HG03571 (cell line): ENCODE results near the gene GNA15.
A peak's percentile ranks its signal among the peaks of the same experiment; 100 is the strongest.
"Not testable (repeated sequence)": the region's sequence is repeated elsewhere in the genome, so short reads cannot be mapped to it uniquely, and the experiment has no call there.

Experiments used
- ATAC-seq: cut with Tn5 transposase; IDR thresholded peaks from one replicate; pipeline ENCODE4 v1.9.1; 2021; ENCODE audit not compliant: unreplicated experiment

The GNA15 gene

DNA sequence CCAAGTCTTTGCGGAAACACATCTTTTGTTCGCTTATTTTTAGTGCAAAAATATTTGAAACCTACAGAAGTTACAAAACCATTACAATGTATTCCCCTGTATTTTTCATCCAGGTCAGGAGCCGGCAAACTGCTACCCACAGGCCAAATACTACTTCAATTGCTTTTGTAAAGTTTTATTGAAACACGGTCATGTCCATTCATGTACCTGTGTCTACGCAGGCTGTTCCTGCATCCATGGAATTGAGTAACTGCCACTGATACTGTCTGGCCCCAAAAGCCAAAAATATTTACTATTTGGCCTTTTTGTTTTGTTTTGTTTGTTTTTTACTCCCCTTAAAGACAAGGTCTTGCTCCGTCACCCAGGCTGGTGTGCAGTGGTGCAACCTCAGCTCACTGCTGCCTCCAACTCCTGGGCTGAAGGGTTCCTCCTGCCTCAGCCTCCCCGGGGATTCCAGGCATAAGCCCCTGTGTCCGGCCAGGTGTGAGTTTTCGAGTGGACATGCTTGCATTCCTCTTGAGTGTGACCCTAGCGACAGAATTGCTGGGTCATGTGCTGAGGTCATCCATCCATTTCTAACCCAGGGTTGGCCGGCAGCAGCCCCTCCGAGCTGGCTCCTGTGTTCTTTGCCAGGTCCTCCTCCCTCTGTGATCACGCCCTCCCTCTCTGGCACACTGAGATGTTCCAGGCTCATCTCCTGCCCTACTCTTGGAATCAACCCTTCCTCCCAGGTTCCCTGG, 31.9 kb downstream of the GNA15 start:
- ATAC-seq = no peak

DNA sequence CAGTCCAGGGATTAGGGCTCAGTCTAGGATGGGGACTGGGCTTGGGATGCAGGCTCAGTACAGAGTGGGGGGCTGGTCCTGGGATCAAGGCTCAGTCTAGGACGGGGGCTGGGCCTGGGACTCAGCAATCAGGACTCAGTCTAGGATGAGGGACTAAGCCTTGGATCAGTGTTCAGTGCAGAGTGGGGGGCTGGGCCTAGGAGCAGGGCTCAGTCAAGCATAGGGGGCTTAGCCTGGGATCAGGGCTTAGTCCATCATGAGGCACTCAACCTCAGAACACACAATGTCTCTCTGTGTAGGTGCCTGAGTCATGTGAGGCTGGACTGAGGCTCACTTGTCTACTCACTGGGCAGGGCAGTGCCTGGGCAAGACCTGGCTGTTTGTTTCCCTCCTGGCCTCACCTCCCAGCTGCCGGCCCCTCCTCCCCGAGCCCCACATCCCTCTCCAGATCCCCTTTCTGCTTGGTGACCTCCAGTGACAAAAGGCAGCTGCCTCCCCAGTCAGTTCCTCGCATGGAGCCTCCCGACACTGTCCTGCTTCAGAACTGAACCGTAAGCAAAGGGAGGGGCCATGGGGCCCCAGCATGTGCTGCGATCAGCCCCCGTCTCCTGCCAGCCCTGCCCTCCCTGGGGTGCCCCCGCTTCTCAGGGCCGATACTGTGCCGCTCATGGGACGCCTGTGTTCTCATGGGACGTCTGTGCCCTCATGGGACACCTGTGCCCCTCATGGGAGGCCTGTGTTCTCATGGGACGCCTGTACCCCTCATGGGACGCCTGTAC, 36.2 kb downstream of the GNA15 start:
- ATAC-seq = no peak

DNA sequence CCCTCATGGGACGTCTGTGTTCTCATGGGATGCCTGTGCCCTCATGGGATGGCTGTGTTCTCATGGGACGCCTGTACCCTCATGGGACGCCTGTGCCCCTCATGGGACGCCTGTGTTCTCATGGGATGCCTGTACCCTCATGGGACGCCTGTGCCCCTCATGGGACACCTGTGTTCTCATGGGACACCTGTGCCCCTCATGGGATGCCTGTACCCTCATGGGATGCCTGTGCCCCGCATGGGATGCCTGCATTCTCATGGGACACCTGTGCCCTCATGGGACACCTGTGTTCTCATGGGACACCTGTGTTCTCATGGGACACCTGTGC, 36.8 kb downstream of the GNA15 start:
- ATAC-seq = not testable (repeated sequence)

DNA sequence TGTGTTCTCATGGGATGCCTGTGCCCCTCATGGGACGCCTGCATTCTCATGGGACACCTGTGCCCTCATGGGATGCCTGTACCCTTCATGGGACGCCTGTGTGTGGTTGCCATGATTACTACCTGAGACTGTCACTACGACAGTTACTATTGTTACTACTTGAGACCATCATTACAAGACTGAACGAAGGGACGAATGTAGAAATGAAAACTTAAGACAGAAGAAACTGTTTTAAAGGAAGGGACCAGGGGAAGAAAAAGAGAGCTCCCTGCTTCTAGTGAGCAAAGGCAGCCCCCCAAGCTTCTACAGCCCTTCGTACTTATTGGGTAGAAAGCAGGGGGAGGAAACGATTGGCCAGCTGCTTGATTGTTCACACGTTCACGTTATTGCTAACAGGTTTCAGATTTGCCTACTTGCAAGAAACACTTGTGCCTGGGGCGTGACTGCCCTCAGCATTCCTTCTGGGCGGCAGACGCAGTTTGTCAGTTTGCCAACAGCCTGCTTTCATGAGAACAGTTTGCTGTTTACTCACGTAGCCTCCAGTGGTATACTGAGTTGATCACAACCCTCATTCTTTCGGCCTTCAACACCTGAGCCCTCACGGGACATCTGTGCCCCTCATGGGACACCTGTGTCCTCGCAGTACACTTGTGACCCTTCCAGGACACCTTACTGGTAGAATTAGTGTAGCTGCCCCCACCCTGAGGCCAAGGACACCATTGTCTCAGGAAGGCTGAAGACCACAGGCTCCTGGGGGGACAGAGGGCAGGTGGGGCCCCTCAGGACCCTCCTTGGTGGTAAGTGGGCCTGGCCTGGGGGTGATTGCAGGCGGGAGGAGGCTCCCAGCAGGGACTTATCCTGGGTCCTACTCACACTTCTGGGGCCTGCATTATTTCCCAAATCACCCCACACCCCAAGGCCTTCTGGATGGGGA, 40.2 kb downstream of the GNA15 start:
- ATAC-seq = no peak

DNA sequence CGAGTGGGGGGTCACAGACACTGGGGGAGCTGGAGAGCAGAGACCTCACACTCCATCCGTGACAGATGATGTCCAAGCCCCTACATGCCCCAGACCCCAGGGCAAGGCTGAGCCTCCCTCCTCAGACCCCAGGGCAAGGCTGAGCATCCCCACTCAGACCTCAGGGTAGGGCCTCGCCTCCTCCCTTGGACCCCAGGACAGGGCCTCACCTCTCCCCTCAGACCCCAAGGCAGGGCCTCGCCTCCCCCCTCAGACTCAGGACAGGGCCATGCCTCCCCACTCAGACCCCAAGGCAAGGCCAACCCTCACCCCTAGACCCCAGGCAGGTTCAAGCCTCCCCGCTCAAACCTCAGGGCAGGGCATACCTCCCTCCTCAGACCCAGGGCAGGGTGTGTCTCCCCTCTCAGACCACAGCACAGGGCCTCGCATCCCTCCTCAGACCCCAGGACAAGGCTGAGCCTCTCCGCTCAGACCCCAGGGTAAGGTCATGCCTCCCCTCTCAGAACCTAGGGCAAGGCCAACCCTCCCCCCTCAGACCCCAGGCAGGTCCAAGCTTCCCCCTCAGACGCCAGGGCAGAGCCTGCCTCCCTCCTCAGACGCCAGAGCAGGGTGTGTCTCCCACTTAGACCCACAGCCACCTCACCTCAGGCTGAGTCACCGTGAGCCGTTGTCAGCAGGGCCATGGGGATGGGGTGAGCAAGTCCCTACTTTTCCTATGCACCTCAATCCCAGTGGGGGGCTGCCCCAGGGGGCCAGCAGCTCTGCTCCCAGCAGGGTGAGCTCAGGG, 41.1 kb downstream of the GNA15 start:
- no peak for ATAC-seq

DNA sequence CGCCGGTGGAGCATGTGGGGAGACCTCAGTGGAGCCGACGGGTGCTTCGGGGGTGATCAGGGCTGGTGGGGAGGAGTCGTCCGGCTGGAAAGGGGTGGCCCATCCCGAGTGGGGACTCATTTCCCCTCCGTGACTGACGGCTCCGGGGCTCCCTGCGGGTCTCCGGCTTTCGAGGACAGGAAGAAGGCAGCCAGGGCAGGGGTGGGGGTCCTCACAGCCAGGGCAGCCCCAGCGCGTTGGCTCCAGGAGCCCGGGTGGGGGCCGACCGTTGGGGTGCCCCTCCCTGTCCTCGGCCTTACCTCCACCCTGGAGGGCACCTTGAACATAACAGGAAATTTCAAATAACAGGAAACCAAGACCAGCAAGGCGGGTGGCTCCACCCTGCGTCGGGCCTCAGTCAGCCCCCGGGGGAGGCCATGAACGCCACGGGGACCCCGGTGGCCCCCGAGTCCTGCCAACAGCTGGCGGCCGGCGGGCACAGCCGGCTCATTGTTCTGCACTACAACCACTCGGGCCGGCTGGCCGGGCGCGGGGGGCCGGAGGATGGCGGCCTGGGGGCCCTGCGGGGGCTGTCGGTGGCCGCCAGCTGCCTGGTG, 42.6 kb downstream of the GNA15 start, which contains the start of gene S1PR4:
Gene S1PR4, plus strand, starts transcription at position 393 of the 596 bp plus-strand sequence. Its CDS starts 24 bp downstream, at position 417.
- peak; percentile 37 for ATAC-seq

DNA sequence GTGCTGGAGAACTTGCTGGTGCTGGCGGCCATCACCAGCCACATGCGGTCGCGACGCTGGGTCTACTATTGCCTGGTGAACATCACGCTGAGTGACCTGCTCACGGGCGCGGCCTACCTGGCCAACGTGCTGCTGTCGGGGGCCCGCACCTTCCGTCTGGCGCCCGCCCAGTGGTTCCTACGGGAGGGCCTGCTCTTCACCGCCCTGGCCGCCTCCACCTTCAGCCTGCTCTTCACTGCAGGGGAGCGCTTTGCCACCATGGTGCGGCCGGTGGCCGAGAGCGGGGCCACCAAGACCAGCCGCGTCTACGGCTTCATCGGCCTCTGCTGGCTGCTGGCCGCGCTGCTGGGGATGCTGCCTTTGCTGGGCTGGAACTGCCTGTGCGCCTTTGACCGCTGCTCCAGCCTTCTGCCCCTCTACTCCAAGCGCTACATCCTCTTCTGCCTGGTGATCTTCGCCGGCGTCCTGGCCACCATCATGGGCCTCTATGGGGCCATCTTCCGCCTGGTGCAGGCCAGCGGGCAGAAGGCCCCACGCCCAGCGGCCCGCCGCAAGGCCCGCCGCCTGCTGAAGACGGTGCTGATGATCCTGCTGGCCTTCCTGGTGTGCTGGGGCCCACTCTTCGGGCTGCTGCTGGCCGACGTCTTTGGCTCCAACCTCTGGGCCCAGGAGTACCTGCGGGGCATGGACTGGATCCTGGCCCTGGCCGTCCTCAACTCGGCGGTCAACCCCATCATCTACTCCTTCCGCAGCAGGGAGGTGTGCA, 43.3 kb downstream of the GNA15 start:
- ATAC-seq = no peak

DNA sequence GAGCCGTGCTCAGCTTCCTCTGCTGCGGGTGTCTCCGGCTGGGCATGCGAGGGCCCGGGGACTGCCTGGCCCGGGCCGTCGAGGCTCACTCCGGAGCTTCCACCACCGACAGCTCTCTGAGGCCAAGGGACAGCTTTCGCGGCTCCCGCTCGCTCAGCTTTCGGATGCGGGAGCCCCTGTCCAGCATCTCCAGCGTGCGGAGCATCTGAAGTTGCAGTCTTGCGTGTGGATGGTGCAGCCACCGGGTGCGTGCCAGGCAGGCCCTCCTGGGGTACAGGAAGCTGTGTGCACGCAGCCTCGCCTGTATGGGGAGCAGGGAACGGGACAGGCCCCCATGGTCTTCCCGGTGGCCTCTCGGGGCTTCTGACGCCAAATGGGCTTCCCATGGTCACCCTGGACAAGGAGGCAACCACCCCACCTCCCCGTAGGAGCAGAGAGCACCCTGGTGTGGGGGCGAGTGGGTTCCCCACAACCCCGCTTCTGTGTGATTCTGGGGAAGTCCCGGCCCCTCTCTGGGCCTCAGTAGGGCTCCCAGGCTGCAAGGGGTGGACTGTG, 44.0 kb downstream of the GNA15 start:
- no peak for ATAC-seq

DNA sequence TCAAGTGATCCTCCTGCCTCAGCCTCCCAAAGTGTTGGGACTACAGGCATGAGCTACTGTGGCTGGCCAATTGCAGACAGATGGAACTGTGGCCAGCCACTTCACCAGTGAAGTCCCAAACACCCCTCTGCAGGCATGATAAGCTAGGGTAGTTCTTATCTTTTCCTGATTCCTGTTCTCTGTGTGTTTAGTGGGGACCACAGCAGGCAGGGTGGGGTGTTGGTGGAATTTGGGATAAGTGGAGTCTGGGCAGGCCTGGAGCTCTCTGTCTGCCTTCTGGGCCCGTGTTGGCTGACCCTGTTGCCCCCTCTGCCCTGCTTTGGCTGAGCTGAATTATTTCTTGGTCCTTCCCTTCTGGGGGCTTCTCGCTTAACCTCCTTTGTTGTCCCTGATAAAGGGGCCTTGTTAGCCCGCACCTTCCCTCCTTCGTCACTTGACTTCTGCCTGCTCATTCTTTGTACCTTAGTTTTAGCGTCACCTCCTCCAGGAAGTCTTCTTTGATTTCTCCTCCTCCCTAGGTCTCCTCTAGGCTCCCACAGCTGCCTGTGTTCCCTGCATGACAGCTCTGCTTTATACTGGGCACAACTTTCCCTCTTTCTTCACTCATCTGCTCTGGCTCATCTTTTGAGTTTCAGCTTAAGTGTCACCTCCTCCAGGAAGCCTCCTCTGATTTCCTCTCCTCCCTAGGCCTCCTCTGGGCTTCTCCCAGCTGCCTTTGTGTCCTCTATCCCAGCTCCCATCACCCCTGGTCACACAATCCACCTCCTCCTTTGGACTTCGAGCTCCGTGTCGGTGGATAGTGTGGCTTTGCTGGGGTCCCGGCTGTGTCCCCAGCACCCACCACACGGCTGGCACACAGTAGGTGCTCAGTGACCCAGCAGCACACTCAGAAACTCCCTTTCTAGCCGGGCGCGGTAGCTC, 48.1 kb downstream of the GNA15 start:
- ATAC-seq = no peak

DNA sequence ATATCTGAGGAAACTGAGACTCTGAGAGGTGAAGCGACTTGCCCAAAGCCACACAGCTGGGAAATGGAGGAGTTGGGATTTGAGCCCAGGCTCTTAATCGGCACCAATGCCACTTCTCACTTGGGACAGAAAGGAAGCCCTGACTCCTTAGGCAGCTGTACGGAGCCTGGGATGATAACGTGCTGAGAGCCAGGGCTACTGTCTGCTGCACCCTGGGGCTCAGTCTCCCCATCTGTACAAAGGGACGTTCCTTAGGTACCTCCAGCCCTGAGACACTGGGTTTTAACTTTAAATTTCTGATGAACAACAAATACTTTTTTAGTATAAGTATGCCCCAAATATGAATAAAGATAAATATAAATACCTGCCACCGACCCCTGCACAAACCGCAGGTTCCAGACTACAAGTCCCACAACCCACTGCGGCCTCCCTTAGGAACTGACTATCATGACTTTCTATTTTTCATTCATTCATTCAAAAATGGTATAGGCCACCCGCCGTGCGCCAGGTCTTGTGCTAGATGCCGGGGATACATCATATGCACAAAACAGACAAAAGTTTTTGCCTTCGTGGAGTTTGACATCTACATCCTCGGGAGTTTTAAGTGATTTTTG, 49.1 kb downstream of the GNA15 start:
- ATAC-seq = peak; percentile 21

DNA sequence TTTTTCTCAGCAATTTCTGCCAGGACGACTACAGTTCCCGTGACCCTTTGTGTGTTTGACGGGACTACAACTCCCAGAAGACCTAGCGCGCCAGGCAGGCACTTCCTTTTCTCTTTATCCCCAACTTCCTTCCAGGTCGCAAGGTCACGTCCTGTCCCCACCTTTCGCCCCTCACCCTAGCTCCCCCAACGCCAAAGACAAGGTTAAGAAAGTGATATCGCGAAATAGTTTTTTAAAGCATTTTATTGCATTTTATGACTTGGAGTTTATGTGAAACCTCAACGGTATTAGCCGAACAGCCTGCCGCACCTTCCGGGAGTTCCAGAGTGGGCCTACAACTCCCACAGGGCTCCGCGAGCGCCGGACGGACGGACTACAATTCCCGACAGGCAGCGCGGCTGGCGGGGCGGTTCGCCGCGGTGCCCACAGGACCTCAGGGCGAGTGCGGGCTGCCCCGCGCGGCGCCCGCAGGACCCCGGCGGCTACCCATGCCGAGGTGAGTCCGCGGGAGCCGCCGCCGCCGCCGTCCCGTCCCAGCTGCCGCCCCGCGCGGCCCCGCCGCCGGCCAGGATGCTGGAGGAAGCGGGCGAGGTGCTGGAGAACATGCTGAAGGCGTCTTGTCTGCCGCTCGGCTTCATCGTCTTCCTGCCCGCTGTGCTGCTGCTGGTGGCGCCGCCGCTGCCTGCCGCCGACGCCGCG, 49.8 kb downstream of the GNA15 start, which contains the start of gene NCLN:
Gene NCLN, plus strand, starts transcription at position 470 of the 699 bp plus-strand sequence. Its CDS starts 101 bp downstream, at position 571.
- ATAC-seq = peak; percentile 59

DNA sequence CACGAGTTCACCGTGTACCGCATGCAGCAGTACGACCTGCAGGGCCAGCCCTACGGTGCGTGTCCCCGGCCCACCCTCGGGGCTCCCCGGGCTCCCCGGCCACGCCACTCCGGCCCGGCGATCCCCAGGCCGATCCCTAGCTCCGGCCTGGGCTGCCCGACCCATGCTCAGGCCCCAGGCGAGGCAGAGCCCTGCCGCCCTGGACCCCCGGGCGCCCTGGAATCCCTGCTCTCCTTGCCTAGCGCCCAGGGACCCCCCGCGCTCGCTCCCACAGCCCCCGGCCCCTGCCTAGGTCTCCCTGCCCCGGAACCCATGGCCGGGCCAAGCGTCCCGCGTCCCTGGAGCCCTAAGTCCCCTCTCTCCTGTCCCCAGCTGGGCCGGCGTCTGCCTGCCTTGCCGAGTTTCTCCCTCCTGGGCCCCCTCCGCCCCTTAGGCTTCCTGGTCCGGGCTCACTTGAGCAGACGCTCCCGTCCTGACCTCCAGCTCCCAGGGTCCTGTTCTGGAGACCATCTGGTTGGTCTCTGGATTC, 50.4 kb downstream of the GNA15 start:
- ATAC-seq = peak; percentile 31

DNA sequence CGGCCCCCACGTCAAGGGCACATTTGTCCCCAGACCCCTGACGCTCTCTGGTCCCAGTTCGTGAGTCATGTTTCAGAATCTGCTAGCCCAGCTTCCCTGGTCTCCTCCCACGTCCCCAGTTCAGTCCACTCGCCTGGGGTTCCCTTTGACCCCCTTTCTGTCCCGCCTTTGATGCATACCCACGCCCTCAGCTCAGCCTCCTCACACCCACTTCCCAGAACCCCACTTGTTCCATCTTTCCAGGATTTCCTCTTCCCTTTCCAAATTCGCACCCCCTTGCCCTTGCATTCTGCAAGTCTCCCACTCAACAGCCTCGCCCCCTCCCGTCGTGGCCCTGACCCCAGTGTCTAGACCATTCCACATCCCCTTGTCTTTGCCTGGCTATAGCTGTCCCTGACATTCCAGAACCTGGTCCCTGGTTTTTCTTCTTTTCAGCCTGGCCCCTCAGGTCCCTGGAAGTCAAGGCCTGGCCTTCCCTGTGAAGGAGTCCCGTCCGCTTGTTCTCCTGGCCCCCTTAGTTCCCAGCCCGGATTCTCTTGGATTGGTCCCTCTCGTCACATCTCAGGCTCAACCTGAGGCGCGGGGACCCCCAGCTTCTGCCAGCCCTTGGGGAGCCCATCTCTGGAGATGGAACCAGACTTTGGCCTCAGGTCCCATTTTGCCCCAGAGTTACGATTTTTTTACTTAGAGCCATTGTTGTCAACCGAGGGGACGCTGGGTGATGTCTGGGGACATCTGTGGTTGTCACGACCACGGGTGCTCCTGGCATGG, 51.2 kb downstream of the GNA15 start:
- no peak for ATAC-seq

DNA sequence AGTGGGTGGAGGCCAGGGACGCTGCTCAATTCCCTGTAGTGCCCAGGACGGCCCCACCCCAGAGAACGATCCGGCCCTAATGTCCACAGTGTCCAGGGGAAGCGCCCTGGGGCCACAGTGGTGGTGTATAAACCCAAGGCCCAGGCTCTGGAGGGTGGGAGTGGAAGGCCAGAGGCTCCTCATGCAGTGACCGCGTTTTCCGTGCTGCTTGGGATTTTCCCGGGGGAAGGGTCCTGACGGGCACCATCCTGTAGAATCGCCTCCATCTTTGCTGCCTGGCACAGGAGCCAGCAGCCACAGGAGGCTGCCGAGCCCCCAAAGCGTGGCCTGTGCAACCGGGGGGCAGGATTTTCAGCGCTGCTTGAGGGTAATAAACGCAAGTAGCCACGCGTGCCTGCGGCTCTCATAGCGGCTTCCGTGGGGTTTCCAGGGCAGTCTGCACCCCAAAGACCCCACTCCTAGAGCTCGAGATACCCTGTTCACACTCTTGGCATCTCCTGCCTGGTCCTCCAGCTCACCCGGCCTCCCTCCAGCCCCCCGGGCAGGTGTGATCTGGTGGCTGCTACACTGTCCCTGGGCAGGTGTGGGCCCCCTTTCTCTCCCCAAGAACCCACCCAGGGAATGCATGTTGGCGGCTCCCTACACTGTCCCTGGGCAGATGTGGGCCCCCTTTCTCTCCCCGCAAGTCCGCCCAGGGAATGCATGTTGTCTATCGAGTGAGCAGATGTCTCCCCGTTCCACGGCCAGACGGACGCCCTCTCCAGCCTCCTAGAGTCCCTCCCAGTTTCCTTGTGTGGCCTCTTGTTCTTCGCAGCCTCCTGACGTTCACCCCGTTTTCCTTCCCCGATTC, 52.1 kb downstream of the GNA15 start:
- ATAC-seq = no peak
